Measurements from ENCODE around the gene PPP2R2C.

PPP2R2C gene

GRCh38 chr4:6513678-6514077 is 41.3 kb upstream of the PPP2R2C start:
- no peak for DNase-seq (ENCODE audit: low read depth)
- TF ChIP-seq CTCF (IDR thresholded peaks at IDR 0.05; ENCODE audit: low read depth, low read length, missing control alignments), result no peak
- H3K4me3 ChIP-seq (ENCODE audit: low read depth, low read length), result no peak overlapping the region

GRCh38 chr4:6509587-6509986 is 37.2 kb upstream of the PPP2R2C start:
- no peak for DNase-seq (ENCODE audit: low read depth)
- H3K4me3 ChIP-seq (ENCODE audit: low read depth, low read length), result no peak overlapping the region
- no peak for TF ChIP-seq CTCF (IDR thresholded peaks at IDR 0.05; ENCODE audit: low read depth, low read length, missing control alignments)

GRCh38 chr4:6507345-6507744 is 34.9 kb upstream of the PPP2R2C start:
- DNase-seq (ENCODE audit: low read depth), result no peak
- TF ChIP-seq CTCF (IDR thresholded peaks at IDR 0.05; ENCODE audit: low read depth, low read length, missing control alignments), result no peak
- no peak overlapping the region for H3K4me3 ChIP-seq (ENCODE audit: low read depth, low read length)

GRCh38 chr4:6506616-6507140 is 34.3 kb upstream of the PPP2R2C start:
- no peak for DNase-seq (ENCODE audit: low read depth)
- no peak for TF ChIP-seq CTCF (IDR thresholded peaks at IDR 0.05; ENCODE audit: low read depth, low read length, missing control alignments)
- H3K4me3 ChIP-seq (ENCODE audit: low read depth, low read length), result no peak overlapping the region

- no peak for TF ChIP-seq CTCF (IDR thresholded peaks at IDR 0.05; ENCODE audit: low read depth, low read length, missing control alignments)
- DNase-seq (ENCODE audit: low read depth), result no peak
- no peak overlapping the region for H3K4me3 ChIP-seq (ENCODE audit: low read depth, low read length)
Observed at GRCh38 chr4:6504900-6505496, 32.6 kb upstream of the PPP2R2C start.

- no peak for DNase-seq (ENCODE audit: low read depth)
- H3K4me3 ChIP-seq (ENCODE audit: low read depth, low read length), result no peak overlapping the region
- TF ChIP-seq CTCF (IDR thresholded peaks at IDR 0.05; ENCODE audit: low read depth, low read length, missing control alignments), result no peak
Observed at GRCh38 chr4:6502747-6503465, 30.5 kb upstream of the PPP2R2C start.
